ENCODE results near the gene ABCC11.

The ABCC11 gene

DNA sequence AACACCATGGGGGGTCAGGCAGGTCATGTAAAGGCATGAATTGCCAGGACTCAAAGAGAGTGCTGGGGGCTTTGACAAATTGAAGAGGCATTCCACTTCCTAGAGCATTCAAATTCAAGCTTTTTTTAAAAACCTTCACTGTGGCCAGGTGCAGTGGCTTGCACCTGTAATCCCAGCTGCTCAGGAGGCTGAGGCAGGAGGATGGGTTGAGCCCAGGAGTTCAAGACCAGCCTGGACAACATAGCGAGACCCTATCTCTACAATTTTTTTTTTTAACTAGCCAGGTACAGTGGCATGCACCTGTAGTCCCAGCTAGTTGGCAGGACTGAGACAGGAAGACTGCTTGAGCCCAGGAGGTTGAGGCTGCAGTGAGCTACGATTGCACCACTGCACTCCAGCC, 108.8 kb downstream of the ABCC11 start:
- in situ Hi-C loops (cut with HindIII; ENCODE audit: low pct_unique_long_range_greater_than_20kb, low sequenced_read_pairs), result no loop called here
- DNase-seq (ENCODE audit: low read depth in 1 of 2, low spot score in 1 of 2), result no peak

DNA sequence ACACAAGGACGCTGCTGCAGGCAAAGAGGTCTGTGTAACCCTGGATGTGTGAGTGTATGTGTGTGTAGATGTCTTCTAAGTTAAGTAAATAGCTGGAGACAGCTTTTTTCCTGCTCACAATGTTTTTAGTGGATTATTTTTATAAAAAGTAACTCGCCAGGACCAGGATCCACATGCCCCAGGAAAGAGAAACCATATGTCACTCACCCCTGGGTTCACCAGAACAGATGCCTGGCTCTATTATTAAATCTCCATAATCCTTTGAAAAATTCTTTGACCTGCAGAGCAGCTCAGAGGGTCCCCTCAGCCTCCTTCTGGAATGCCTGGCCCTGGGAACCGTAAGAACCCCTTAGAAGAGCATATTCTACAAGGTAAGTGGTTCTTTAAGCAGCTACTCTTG, 109.5 kb downstream of the ABCC11 start:
- in situ Hi-C loops (cut with HindIII; ENCODE audit: low pct_unique_long_range_greater_than_20kb, low sequenced_read_pairs), result no loop called here
- DNase-seq (ENCODE audit: low read depth in 1 of 2, low spot score in 1 of 2), result no peak
- no peak for TF ChIP-seq JUND (IDR thresholded peaks at IDR 0.05; ENCODE audit: low read depth)

More for the DNA sequence above, 108.8 kb downstream of the ABCC11 start:
- no peak for TF ChIP-seq JUND (IDR thresholded peaks at IDR 0.05; ENCODE audit: low read depth)

GRCh38 chr16:48136547-48137360, 110.6 kb downstream of the ABCC11 start:
- no peak for DNase-seq (ENCODE audit: low read depth in 1 of 2, low spot score in 1 of 2)
- no peak for TF ChIP-seq JUND (IDR thresholded peaks at IDR 0.05; ENCODE audit: low read depth)
- in situ Hi-C loops (cut with HindIII; ENCODE audit: low pct_unique_long_range_greater_than_20kb, low sequenced_read_pairs), result no loop called here

- in situ Hi-C loops (cut with HindIII; ENCODE audit: low pct_unique_long_range_greater_than_20kb, low sequenced_read_pairs), result no loop called here
- DNase-seq (ENCODE audit: low read depth in 1 of 2, low spot score in 1 of 2), result no peak
- no peak for TF ChIP-seq JUND (IDR thresholded peaks at IDR 0.05; ENCODE audit: low read depth)
Measured at GRCh38 chr16:48133455-48134211, 113.7 kb downstream of the ABCC11 start.

DNA sequence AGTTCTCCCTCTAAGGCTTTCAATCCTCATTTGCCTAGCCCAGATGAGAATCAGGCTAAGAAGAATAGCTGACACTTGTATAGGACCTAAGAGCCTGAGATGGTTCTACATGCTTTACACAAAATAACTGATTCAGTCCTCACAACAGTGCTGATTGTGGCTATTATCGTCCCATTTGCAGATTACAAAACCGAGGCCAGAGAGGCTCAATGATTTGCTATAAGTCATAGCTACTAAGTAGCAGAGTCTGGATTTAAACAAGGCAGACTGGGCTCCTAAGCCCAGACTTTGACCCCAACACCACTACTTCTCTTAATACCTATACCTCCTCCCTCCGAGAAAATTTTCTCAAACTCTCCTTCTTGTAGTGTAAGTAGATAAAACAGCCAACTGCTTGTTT, 114.6 kb downstream of the ABCC11 start:
- TF ChIP-seq JUND (IDR thresholded peaks at IDR 0.05; ENCODE audit: low read depth), result no peak
- in situ Hi-C loops (cut with HindIII; ENCODE audit: low pct_unique_long_range_greater_than_20kb, low sequenced_read_pairs), result no loop called here
- DNase-seq (ENCODE audit: low read depth in 1 of 2, low spot score in 1 of 2), result no peak

- in situ Hi-C loops (cut with HindIII; ENCODE audit: low pct_unique_long_range_greater_than_20kb, low sequenced_read_pairs), result no loop called here
- DNase-seq (ENCODE audit: low read depth in 1 of 2, low spot score in 1 of 2), result no peak
- TF ChIP-seq JUND (IDR thresholded peaks at IDR 0.05; ENCODE audit: low read depth), result no peak
Measured at GRCh38 chr16:48131201-48131935, 116.0 kb downstream of the ABCC11 start.

- no peak for TF ChIP-seq JUND (IDR thresholded peaks at IDR 0.05; ENCODE audit: low read depth)
- in situ Hi-C loops (cut with HindIII; ENCODE audit: low pct_unique_long_range_greater_than_20kb, low sequenced_read_pairs), result no loop called here
- DNase-seq (ENCODE audit: low read depth in 1 of 2, low spot score in 1 of 2), result no peak
Measured at GRCh38 chr16:48129926-48130325, 117.4 kb downstream of the ABCC11 start.

DNA sequence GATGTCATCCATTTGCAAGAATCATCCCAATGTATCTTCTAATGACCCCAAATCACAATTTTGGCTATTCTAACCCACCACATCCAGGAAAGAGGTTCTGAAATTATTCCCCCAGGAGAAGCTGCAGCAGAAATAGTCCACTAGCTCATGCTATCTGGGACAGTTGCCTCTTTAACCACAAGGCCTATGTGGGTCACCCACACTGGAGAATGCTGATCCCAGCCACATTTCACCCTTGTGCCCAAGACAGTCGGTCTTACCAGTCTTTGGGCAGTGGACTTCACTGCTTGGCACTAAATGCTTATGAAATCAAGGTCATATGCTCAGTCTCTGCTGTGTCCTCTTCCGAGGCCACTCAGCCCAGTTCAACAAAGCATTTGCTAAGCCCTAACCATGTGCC, 118.6 kb downstream of the ABCC11 start:
- in situ Hi-C loops (cut with HindIII; ENCODE audit: low pct_unique_long_range_greater_than_20kb, low sequenced_read_pairs), result no loop called here
- DNase-seq (ENCODE audit: low read depth in 1 of 2, low spot score in 1 of 2), result no peak
- TF ChIP-seq JUND (IDR thresholded peaks at IDR 0.05; ENCODE audit: low read depth), result no peak

- peak; percentile 27; the same call in 1 of the 2 replicates for TF ChIP-seq JUND (IDR thresholded peaks at IDR 0.05; ENCODE audit: low read depth)
- peak; percentile 7 to 87 for DNase-seq (ENCODE audit: low read depth in 1 of 2, low spot score in 1 of 2)
Measured at GRCh38 chr16:48126801-48127644, 120.3 kb downstream of the ABCC11 start.

DNA sequence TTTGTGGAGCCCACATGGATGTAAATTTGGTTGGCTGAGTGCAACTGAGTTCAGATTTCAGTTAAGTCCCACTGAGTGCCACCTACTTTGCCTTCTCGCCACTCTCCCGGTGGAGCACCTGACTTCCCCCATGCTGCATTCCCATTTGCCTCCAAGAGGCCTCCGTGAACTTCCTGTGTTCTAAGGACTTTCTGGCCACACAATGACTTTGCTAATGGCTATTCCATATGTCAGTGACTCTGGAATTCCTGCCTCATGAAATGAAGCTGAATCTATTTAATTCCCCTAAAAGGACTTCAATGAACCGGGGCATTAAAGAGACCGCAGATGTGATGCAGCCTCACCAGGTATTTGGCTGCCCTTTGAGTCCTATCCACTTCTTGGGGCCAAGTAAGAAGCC, 121.5 kb downstream of the ABCC11 start:
- no peak for TF ChIP-seq JUND (IDR thresholded peaks at IDR 0.05; ENCODE audit: low read depth)
- in situ Hi-C loops (cut with HindIII; ENCODE audit: low pct_unique_long_range_greater_than_20kb, low sequenced_read_pairs), result no loop called here

More at GRCh38 chr16:48126801-48127644, 120.3 kb downstream of the ABCC11 start:
- in situ Hi-C loops (cut with HindIII; ENCODE audit: low pct_unique_long_range_greater_than_20kb, low sequenced_read_pairs), result no loop called here

DNA sequence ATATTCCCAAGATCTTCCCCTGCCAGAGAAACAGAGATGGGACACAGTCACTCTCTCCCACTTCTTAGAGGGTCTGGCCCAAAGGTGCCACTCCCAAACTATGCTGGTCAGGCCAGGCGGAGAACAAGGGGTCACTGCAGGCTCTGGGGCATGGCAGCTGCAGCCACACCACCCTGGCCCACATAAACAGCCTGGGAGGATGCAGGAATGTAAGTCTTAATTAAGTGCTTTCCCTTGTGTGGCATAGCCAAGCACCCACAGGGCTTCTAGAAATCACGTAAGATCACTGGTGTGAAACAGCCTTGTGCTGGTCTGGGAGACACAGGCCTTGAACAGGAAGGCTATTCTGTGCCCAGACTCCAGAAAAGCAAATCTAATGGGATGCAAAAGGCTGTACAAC, 123.1 kb downstream of the ABCC11 start:
- no peak for TF ChIP-seq JUND (IDR thresholded peaks at IDR 0.05; ENCODE audit: low read depth)
- no peak for DNase-seq (ENCODE audit: low read depth in 1 of 2, low spot score in 1 of 2)
- in situ Hi-C loops (cut with HindIII; ENCODE audit: low pct_unique_long_range_greater_than_20kb, low sequenced_read_pairs), result no loop called here

More for the DNA sequence above, 121.5 kb downstream of the ABCC11 start:
- no peak for DNase-seq (ENCODE audit: low read depth in 1 of 2, low spot score in 1 of 2)

Data from T47D (cell line).